Neural cell (in vitro differentiated cells): Measurements from ENCODE around the gene INPP5A. TPM values are rescaled to one million over a fixed set of nuclear protein-coding genes. Genes with fewer than 3 reads are reported as not detected.

Experiments
- H2AFZ ChIP-seq: fragments of 200-600, 300-800 bp; sonication (generic), shearing (Covaris generic); 2 replicates; pipeline ENCODE4 v1.6.0; 2014; ENCODE audit warnings: low read depth, mild to moderate bottlenecking, antibody characterized with exemption, low read length, moderate library complexity
- H3F3A ChIP-seq: fragments of 200-600 bp; shearing (Covaris generic); 2 replicates; pipeline ENCODE4 v1.6.1; 2016; ENCODE audit warnings: mild to moderate bottlenecking, moderate library complexity, mixed read lengths, antibody characterized with exemption, low read length; ENCODE audit not compliant: insufficient read depth, poor library complexity, severe bottlenecking
- H3K27ac ChIP-seq: fragments of 200-600, 300-800 bp; sonication (generic), shearing (Covaris generic); 2 replicates; pipeline ENCODE4 v1.5.1; 2014; ENCODE audit warnings: mild to moderate bottlenecking, low read length, moderate library complexity
- H3K27me3 ChIP-seq: fragments of 300-800, 200-600 bp; sonication (generic), shearing (Covaris generic); 2 replicates; pipeline ENCODE4 v1.6.0; 2014; ENCODE audit warnings: mild to moderate bottlenecking, low read depth, low read length, moderate library complexity; ENCODE audit not compliant: insufficient read depth
- H3K36me3 ChIP-seq: fragments of 300-800, 200-600 bp; sonication (generic), shearing (Covaris generic); 2 replicates; pipeline ENCODE4 v1.5.1; 2014; ENCODE audit warnings: mild to moderate bottlenecking, antibody characterized with exemption, low read length, moderate library complexity; ENCODE audit not compliant: insufficient read depth
- H3K4me2 ChIP-seq: fragments of 300-800, 200-600 bp; sonication (generic), shearing (Covaris generic); 2 replicates; pipeline ENCODE4 v1.6.0; 2014; ENCODE audit warnings: mild to moderate bottlenecking, low read length
- H3K4me3 ChIP-seq: fragments of 300-800, 200-600 bp; sonication (generic), shearing (Covaris generic); 2 replicates; pipeline ENCODE4 v1.5.1; 2014; ENCODE audit warnings: mild to moderate bottlenecking, low read length, moderate library complexity
- H3K79me2 ChIP-seq: fragments of 200-600 bp; shearing (Covaris generic); replicated peaks from 2 replicates; pipeline ENCODE4 v1.6.0; 2014; ENCODE audit warnings: mild to moderate bottlenecking, low read length, moderate library complexity; ENCODE audit not compliant: insufficient read depth
- H3K9ac ChIP-seq: fragments of 300-800, 200-600 bp; sonication (generic), shearing (Covaris generic); 2 replicates; pipeline ENCODE4 v1.6.1; 2016; ENCODE audit warnings: mild to moderate bottlenecking, low read length, mixed read lengths
- H3K9me2 ChIP-seq: fragments of 200-600 bp; shearing (Covaris generic); 2 replicates; pipeline ENCODE4 v1.6.1; 2016; ENCODE audit warnings: mild to moderate bottlenecking, low read length, mixed read lengths; ENCODE audit not compliant: insufficient read depth
- H3K9me3 ChIP-seq: fragments of 200-600, 300-800 bp; sonication (generic), shearing (Covaris generic); 2 replicates; pipeline ENCODE4 v1.6.1; 2016; ENCODE audit warnings: mild to moderate bottlenecking, mixed run types, low read length, moderate library complexity, mixed read lengths
- H4K20me1 ChIP-seq: fragments of 200-600 bp; shearing (Covaris generic); 2 replicates; pipeline ENCODE4 v1.6.1; 2016; ENCODE audit warnings: mild to moderate bottlenecking, mixed run types; ENCODE audit not compliant: insufficient read depth
- CTCF ChIP-seq: fragments of 450-650 bp; IDR thresholded peaks from 2 replicates; pipeline ENCODE4 v1.5.1; 2014; ENCODE audit warnings: antibody characterized with exemption, mild to moderate bottlenecking, moderate library complexity; ENCODE audit not compliant: poor library complexity, severe bottlenecking
- EP300 ChIP-seq: fragments of 450-650 bp; conservative IDR thresholded peaks from 2 replicates; pipeline ENCODE4 v1.6.1; 2014; ENCODE audit warnings: antibody characterized with exemption, mild to moderate bottlenecking, moderate library complexity; ENCODE audit not compliant: poor library complexity, severe bottlenecking
- EZH2 ChIP-seq: fragments of 200-600, 300-800 bp; shearing (Covaris generic), sonication (generic); IDR thresholded peaks from 2 replicates; pipeline ENCODE4 v1.6.1; 2014; ENCODE audit warnings: antibody characterized with exemption, low read length, borderline replicate concordance, mild to moderate bottlenecking; ENCODE audit not compliant: insufficient read depth, poor library complexity, severe bottlenecking
- MXI1 ChIP-seq: fragments of 450-650 bp; conservative IDR thresholded peaks from 2 replicates; pipeline ENCODE4 v1.6.1; 2014; ENCODE audit warnings: antibody characterized with exemption, mild to moderate bottlenecking; ENCODE audit not compliant: poor library complexity, severe bottlenecking
- POLR2AphosphoS5 ChIP-seq: IDR thresholded peaks from 2 replicates; pipeline ENCODE4 v1.6.1; 2012
- RAD21 ChIP-seq: fragments of 450-650 bp; conservative IDR thresholded peaks from 2 replicates; pipeline ENCODE4 v1.6.1; 2014; ENCODE audit warnings: antibody characterized with exemption, mild to moderate bottlenecking, moderate library complexity
- REST ChIP-seq: IDR thresholded peaks from 2 replicates; pipeline ENCODE4 v1.6.1; 2012; ENCODE audit warnings: borderline replicate concordance
- SMC3 ChIP-seq: fragments of 450-650 bp; conservative IDR thresholded peaks from 2 replicates; pipeline ENCODE4 v1.6.1; 2014; ENCODE audit warnings: antibody characterized with exemption, mild to moderate bottlenecking, moderate library complexity; ENCODE audit not compliant: poor library complexity
- TAF1 ChIP-seq: IDR thresholded peaks from 2 replicates; pipeline ENCODE4 v1.6.1; 2012; ENCODE audit warnings: low read depth
- polyA plus RNA-seq: library from polyadenylated mRNA; depleted of rRNA; stranded (reverse); fragments of >200 nt; gene quantifications from 2 replicates; pipeline ENCODE4 v1.2.3, GENCODE V29; 2014

INPP5A gene
- polyA plus RNA-seq, 1 donor from 2014 or later, result 48.8 TPM

- no peaks in the 10 kb centered on the region for H3K27me3 ChIP-seq
- no peaks in the 10 kb centered on the region for H3K9me3 ChIP-seq
- H3K79me2 ChIP-seq, result peaks cover 2% of the 10 kb centered on the region
- no peaks in the 10 kb centered on the region for H4K20me1 ChIP-seq
- H3K27ac ChIP-seq, result peak overlapping the region; percentile 46
- no peak for TF ChIP-seq CTCF
- TF ChIP-seq EZH2, result no peak
- no peak for TF ChIP-seq TAF1
- no peak for TF ChIP-seq RAD21
- no peak for TF ChIP-seq REST
- no peak for TF ChIP-seq POLR2AphosphoS5
- TF ChIP-seq MXI1, result no peak
- no peak for TF ChIP-seq EP300
- H3K36me3 ChIP-seq, result no peaks in the 10 kb centered on the region
- H3F3A ChIP-seq, result no peaks in the 10 kb centered on the region
- H2AFZ ChIP-seq, result no peak overlapping the region
- H3K4me3 ChIP-seq, result no peak overlapping the region
- no peaks in the 10 kb centered on the region for H3K9me2 ChIP-seq
- no peak overlapping the region for H3K9ac ChIP-seq
- no peak overlapping the region for H3K4me2 ChIP-seq
Observed at GRCh38 chr10:132583456-132583855, 45.9 kb downstream of the INPP5A start.

- H2AFZ ChIP-seq, result no peak overlapping the region
- no peaks in the 10 kb centered on the region for H3K27me3 ChIP-seq
Observed at GRCh38 chr10:132584081-132584480, 46.5 kb downstream of the INPP5A start.

More at GRCh38 chr10:132584081-132584480, 46.5 kb downstream of the INPP5A start:
- Histone ChIP-seq H3K79me2 (peaks cover 2% of the 10 kb centered on the region), H3K27ac (no peak overlapping the region), H3K9me3 (no peaks in the 10 kb centered on the region), H3K9ac (no peak overlapping the region), H3K36me3 (no peaks in the 10 kb centered on the region), H3K4me3 (no peak overlapping the region), H4K20me1 (no peaks in the 10 kb centered on the region), H3K4me2 (no peak overlapping the region), H3K9me2 (no peaks in the 10 kb centered on the region), H3F3A (no peaks in the 10 kb centered on the region)
- TF ChIP-seq SMC3 (no peak), TAF1 (no peak), POLR2AphosphoS5 (no peak), EP300 (no peak), MXI1 (no peak), RAD21 (no peak), REST (no peak), EZH2 (no peak), CTCF (no peak)
